ENCODE data around the gene PPP1R9A.

DNA sequence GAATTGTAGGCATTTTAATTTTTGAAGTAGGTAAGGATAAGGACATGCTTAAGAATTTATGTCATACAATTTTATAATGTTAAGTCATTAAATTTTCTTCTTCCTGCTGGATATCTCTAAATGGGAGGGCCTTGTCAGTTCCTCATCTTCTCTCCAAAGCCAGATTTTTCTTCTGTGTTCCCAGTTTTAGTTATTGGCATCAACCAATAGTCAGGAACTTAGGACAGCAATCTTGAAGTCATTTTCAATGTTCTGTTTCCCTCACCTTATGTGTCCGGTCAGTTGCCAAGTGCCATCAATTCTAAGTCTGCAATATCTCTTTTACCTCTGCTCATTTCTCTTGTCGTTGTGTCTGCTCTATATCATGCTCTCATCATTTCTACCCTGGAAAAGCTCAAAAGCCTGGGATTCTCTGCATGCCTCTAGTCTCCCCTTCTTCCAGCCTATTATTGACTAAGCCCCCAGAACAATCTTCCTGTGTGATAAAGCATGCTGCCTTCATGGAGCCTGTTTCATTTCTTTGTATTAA, 145.2 kb downstream of the PPP1R9A start:
- TF ChIP-seq, protein P1, sequence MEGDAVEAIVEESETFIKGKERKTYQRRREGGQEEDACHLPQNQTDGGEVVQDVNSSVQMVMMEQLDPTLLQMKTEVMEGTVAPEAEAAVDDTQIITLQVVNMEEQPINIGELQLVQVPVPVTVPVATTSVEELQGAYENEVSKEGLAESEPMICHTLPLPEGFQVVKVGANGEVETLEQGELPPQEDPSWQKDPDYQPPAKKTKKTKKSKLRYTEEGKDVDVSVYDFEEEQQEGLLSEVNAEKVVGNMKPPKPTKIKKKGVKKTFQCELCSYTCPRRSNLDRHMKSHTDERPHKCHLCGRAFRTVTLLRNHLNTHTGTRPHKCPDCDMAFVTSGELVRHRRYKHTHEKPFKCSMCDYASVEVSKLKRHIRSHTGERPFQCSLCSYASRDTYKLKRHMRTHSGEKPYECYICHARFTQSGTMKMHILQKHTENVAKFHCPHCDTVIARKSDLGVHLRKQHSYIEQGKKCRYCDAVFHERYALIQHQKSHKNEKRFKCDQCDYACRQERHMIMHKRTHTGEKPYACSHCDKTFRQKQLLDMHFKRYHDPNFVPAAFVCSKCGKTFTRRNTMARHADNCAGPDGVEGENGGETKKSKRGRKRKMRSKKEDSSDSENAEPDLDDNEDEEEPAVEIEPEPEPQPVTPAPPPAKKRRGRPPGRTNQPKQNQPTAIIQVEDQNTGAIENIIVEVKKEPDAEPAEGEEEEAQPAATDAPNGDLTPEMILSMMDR (conservative IDR thresholded peaks at IDR 0.05; ENCODE audit: low read depth, low read length) = no peak
- TF ChIP-seq EZH2 (IDR thresholded peaks at IDR 0.05; ENCODE audit: low read length, unreplicated experiment) = no peak
- TF ChIP-seq EZH2phosphoT487 (IDR thresholded peaks at IDR 0.05; ENCODE audit: borderline replicate concordance, low read length) = no peak

Measured in PC-3 (cell line).